AG09319 (cell line): ENCODE data around the gene KCNH4.
"Not testable (repeated sequence)": the region's sequence is repeated elsewhere in the genome, so short reads cannot be mapped to it uniquely, and the experiment has no call there.

Source experiments
- DNase-seq: peaks from one replicate; pipeline ENCODE4 v3.0.0-alpha.2; 2010; ENCODE audit warnings: low read depth; ENCODE audit errors: extremely low read depth
- TF ChIP-seq, protein P1 (sequence below): IDR thresholded peaks from 2 replicates; pipeline ENCODE4 v1.5.1; 2011; ENCODE audit warnings: low read depth, mild to moderate bottlenecking, inconsistent platforms, low read length, moderate library complexity

The KCNH4 gene

GRCh38 chr17:42159796-42160530 is 21.0 kb downstream of the KCNH4 start:
- TF ChIP-seq, protein P1, sequence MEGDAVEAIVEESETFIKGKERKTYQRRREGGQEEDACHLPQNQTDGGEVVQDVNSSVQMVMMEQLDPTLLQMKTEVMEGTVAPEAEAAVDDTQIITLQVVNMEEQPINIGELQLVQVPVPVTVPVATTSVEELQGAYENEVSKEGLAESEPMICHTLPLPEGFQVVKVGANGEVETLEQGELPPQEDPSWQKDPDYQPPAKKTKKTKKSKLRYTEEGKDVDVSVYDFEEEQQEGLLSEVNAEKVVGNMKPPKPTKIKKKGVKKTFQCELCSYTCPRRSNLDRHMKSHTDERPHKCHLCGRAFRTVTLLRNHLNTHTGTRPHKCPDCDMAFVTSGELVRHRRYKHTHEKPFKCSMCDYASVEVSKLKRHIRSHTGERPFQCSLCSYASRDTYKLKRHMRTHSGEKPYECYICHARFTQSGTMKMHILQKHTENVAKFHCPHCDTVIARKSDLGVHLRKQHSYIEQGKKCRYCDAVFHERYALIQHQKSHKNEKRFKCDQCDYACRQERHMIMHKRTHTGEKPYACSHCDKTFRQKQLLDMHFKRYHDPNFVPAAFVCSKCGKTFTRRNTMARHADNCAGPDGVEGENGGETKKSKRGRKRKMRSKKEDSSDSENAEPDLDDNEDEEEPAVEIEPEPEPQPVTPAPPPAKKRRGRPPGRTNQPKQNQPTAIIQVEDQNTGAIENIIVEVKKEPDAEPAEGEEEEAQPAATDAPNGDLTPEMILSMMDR = no peak
- no peak for DNase-seq

DNA sequence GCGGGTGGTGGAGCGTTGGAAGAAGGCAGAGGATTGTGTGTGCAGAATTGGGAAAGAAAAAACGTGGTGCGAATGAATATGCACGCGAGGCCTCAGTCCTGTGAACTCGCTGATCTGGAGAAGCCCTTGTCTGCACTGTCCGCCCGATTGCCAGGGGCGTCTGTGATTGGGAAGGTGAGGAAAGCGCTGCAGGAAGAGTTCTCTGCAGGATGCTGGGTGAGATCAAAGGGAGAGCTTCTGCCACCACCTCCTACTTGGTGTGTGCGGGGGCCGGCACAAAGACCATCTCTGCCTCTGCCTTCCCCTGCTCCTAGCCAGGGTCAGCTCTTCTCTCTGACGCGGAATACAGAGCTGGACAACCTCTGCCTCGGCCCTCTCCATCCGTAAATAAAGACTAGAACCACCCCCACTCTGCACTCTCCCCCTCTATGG is 25.3 kb downstream of the KCNH4 start:
- TF ChIP-seq, protein P1 = no peak
- DNase-seq = no peak

GRCh38 chr17:42153919-42154742 is 26.8 kb downstream of the KCNH4 start:
- TF ChIP-seq, protein P1 = no peak
- no peak for DNase-seq

- no peak for DNase-seq
- TF ChIP-seq, protein P1 = no peak
These were observed 33.9 kb downstream of the KCNH4 start for GRCh38 chr17:42146911-42147607.

GRCh38 chr17:42143138-42143537 is 37.8 kb downstream of the KCNH4 start:
- not testable (repeated sequence) for DNase-seq

DNA sequence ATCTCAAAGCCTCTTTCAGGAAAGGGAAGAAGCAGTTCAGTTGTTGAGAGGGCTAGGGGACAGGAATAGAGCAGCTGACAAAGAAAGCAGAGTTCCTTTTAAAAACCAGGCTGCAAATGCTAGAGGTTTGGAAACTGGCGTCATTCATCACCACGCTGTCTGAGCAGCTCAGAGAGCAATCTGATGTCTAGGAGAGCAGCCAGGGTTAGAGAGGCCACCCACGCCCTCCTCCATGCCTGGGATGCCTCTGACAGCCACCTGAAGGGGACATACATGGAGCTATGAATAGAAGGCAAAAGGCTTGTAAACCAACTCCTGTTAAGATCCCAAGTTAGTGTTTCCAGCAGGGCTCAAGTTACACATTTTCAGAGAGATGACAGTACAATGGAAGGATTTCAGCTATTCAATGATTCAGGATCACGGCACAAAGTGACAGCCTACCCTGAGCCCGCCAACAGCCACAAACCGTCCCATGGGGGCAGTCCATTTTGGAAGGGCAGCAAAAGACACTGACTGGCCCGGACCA is 38.5 kb downstream of the KCNH4 start:
- TF ChIP-seq, protein P1 = no peak
- no peak for DNase-seq

GRCh38 chr17:42141382-42141781 is 39.6 kb downstream of the KCNH4 start:
- TF ChIP-seq, protein P1 = no peak
- no peak for DNase-seq

DNA sequence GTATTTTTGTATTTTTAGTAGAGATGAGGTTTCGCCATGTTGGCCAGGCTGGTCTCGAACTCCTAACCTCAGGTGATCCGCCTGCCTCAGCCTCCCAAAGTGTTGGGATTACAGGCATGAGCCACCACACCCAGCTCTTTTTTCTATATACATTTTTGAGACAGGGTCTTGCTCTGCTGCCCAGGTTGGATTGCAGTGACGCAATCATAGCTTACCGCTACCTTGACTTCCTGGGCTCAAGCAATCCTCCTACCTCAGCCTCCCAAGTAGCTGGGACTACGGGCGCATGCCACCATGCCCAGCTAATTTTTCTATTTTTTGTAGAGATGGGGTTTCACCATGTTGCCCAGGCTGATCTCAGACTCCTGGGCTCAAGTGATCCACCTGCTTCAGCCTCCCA is 40.3 kb downstream of the KCNH4 start:
- DNase-seq = not testable (repeated sequence)
